GM19023 (cell line): ENCODE data around the gene TSFM.
"Not testable (repeated sequence)": the region's sequence is repeated elsewhere in the genome, so short reads cannot be mapped to it uniquely, and the experiment has no call there.

Experiments used
- ATAC-seq: cut with Tn5 transposase; IDR thresholded peaks from one replicate; pipeline ENCODE4 v1.9.1; 2021; ENCODE audit warnings: mild to moderate bottlenecking, moderate library complexity; ENCODE audit not compliant: unreplicated experiment

Gene TSFM

DNA sequence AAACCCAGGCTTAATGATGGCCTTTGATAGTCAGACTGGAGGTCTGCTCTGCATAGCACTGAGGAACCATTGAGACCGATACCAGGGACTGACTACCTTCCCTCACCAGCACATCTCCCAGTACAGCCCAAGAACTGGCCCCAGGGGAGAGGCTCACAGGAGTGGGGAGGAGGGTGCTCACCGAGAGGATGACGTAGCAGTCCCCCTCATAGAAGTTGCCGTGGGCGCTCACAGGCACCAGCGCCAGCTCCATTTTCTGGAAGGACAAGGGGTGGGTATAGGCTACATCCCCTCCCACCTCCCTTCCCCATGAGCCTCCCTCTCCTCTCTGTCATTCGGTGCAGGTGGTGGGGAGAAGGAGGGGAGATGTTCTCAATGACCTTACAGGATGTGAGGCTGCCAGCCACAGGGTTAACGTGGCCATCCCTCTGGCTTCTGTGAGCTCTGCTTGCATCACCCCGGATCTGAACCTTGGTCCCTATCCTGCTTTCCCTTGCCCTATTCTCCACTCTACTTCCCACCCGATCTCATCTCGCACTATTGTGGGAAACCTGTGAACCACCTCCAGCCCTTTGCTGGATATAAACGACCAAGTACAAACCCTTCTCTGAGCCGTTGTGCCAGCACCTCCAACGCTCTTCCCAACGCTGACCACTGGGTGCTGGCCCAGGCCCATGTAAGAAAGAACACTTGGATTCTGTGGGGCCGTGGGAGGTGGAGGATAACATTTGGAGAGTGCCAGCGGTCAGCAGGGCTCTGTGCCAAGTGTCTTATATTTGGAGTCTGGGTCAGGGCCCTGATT is 31.6 kb downstream of the TSFM start:
- no peak for ATAC-seq

DNA sequence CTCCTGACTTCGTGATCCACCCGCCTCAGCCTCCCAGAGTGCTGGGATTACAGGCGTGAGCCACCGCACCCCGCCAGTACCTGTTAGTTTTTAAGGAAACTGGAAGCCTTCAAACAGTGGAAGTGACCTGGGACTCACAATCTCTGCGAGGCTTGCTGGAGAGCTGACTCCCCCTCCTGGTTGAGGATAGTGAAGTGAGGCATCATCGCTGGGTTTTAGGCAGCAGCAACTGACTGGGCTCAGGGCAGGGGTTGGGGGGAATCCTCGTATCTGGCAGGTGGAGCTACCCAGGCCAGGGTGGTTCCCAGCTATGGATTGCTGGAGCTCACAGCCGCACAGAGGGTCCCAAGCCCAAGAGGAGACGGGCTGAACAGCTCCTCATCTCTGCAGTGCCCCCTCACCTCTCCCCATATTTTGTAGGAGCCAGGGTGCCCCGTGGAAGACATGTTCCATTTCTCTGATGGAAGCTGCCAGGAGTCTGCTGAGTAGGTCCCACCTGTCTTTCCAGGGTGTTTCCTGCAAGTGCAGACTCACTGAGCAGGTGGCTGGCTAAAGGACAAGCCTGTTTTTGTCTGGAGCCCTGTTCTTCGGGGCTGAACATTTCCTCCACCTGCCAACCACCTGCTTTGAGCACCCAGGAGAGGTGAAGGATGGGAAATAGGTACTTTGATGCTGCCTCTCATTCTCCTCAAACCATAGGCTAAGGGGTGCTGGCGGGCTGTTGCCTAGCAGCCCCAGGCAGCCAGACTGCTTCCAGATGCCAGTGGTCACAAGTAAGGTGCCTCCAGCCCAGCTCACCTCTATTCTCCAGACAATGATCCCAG is 32.8 kb downstream of the TSFM start:
- no peak for ATAC-seq

DNA sequence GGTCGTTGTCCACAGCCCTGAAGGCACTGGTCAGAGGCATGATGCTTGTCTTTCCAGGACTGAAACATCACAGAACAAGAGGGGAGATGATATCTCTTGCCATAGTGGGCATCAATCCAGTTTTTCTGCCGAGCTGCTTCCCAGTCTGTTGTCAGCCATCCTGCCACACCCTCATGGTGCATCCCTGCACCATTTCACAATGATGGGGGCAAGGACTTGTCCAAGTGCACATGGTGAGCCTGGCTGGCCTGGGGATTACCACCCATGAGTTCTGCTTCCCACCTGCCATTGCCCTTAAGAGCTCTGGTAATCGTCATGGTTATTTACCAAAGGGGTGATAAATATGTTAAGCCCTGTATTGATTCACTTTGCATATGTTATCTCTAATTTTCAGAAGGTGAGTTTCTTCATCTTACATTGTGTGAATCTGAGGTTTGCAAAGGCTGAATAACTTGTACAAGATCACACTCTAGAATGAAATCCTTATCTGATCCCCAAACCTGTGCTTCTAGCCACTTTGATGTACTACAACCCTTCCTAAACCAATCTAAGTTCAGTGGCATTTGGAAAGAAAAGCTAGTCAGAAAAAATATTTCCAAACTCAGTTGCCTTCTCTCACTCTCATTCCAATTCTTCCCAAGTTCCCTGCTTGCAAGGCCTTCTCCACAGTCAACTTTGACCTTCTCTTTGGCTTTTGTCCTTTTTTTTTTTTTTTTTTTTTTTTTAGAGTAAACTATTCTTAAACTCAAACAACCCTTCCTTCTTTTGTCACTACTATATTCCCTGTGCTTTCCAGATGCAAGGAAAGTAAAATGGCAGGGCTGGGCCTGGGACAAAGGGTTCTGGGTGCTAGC is 33.6 kb downstream of the TSFM start:
- no peak for ATAC-seq

DNA sequence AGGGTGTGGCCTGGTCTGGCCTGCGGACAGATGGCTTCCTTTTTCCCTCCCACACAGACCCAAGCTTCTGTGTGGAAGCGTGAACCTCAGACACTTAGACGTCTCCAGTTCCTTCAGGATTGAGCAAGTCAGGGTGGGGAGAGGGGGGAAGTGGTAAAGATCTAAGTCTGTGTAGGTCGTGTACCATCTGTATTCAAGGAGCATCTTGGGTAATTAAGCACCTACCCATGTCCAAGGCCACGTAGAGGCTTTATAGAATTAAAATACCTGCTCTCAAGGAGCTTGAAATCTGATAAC is 34.2 kb downstream of the TSFM start:
- no peak for ATAC-seq

DNA sequence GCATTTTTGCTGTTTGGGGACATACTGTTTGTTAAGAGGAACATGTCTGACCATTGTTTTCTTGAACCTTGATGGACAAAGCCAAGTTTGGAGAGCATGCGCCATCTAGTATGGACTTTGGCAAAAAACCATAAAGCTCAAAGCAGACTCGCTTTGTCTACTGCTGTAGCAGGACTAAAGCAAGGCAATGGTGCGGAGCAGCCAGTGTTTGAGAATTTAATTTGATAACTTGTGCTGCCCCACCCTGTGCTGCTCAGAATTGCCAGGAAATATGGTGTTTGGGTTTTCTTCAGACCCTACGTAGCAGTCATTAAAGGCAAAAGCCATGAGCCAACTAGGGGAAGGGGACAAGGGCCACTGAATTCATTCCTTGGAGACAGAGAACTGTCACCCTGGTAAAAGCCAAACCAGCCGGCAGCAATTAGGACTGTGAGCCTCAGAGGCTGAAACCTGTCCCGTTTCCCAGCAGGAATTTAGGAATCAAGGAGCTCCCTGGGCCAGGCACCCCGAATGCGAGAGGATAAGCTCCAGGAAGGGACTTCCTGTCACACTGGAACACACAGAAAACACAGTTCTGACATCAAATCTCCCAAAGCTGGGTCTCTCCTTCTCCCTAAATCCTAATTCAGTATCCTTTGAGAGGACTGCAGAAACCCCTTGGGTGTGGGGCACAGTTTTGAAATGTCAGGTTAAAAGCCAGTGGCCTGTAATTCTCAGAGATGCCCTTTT is 34.8 kb downstream of the TSFM start:
- ATAC-seq: no peak

DNA sequence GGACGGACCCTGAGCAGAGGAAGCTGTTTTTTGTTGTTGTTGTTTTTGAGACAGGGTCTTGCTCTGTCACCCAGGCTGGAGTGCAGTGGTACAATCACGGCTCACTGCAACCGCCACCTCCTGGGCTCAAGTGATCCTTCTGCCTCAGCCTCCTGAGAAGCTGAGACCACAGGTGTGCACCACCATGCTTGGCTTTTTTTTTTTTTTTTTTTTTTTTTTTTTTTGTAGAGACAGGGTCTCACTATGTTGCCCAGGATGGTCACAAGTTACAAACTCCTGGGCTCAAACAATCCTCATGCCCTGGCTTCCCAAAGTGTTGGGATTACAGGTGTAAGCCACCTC is 35.4 kb downstream of the TSFM start:
- ATAC-seq: not testable (repeated sequence)

DNA sequence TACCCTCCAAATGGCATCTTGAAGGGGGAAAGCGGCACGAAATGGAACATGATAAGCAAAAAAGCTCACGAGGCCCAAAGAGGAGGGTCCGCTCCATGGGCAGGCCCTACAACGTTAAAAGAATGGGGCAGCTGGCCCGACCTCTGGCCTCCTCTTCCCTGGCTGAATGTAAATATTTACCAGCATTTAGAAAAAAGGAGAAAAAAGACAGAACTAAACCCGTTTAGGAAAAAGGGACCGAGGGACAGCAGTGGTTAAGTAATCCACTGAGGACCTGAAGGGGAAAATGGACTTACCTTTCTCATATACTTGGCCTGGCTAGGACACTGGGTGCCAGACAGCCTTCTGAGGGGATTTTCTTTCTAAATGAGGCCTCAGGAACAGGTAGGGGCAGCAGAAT is 37.5 kb downstream of the TSFM start:
- not testable (repeated sequence) for ATAC-seq

DNA sequence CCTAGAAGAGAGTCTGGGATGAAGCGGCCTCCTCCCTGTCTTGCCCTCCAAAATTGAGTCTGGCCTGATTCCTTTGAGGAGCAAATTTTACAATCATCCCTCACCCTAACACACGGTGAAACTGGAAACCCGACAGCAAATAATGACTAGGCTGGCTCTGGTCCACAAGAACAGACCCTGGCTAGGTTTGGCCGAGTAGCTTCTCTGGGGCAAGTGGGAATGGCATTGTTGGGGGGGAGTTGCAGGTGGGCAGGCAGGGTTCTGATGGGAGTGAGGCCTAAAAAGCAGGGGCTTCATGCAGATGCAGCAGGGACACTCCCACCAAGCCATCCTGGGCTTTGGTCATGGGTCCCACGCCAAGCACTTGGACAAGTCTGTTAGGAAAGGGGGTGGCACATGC is 38.4 kb downstream of the TSFM start:
- not testable (repeated sequence) for ATAC-seq

DNA sequence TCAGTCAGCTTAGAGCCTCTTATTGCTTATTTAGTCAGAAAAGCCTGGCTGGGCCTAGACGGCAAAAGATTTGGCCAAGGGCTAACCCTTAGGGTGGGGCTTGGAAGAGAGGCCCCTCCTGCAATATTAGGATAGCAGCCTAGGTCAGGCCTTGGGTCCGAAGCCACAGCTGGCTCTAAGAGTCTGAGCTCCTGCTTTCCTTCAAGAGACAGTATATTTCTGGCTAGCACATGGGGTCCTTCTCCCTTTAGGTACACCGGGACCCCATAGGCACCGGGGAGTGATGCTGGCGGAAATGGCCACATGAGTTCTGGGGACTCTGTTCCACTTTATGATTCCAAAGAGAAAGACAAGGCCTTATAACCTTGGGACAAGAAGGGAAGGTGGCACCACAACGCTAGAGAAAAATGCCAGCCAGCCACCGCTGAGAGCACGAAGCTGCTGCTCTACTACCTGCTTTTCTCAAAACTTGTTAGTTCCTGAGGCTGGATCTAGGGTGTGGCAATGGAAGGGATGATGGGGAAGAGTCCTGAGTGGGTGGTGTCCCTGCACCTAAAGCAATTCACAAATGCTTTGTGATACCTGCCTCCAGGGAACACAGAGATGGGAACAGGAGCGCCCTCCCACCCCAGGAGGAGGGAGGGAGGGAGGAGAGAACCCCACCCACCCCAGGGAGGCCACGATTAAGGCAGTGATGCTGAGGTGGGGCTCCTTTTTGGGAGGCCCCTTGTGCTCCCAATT is 39.1 kb downstream of the TSFM start:
- ATAC-seq: no peak

DNA sequence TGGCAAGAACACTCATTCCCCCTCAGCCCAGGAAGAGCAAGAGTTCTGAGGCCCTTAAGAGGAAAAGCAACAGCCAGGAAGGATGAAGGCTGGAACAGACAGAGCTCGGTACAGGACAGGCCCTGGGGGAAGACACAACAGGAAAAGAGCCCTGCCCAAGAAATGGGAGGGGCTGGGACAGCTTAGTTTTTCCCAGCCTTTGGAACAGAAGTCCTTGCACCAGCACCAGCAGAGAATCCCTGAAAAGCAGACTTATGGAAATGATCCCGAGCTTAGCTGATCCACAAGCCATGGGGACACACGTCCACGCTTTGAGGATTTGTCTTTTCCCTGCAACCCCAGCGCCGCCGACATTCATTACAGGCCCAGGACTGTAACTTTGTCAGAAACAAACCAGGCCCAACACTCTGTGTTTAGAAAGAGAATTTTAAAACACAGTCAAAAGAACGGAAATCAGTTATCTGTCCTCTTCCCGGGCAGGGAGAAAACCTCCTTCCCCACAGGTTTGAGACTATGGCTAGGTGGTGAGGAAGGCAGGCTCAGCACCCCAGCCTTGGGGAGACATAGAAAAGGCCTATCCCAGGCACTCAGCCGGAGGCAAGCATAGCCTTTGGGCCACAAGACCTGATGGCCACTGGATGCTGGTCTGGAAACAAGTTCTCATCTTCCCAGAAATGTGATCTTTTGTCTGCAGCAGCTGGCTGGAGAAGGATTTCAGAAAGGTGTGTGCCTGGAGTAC is 40.0 kb downstream of the TSFM start:
- ATAC-seq: no peak

DNA sequence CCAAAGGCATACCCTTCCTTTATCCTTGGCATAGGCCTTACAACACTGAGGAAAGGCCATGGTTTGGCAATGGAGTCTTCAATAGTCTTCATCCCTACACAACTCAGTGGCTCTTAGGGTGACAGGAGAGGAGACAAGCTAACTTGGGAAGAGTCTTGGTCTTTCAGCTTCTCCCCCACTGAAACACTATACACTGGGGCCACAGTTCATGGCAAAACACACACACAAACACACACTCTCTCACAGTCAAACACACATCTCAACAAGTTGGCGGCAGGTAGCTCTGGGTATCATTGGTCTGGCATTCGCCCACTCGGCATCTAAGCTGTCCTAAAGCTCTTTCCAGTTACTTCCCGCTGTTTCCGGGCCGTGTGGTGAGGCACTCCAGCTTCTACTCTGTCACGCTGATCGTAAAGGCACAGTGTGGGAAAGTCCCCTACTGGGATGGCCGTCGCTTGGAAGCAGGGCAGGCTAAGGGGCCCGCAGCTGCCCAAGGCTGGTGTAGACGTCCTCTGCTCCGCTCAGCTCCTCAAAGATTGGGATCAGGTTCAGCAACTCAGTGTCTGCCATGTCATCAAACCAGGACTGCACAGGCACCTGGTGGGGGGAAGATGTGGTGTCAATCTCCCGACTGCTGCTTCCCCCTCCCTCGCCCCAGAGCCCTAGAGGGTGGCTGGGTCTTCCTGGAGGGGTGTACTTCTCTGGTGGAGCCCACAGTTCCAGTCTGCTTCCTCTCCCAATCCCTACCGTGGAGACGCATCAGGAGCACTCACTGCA is 40.7 kb downstream of the TSFM start:
- ATAC-seq: no peak

DNA sequence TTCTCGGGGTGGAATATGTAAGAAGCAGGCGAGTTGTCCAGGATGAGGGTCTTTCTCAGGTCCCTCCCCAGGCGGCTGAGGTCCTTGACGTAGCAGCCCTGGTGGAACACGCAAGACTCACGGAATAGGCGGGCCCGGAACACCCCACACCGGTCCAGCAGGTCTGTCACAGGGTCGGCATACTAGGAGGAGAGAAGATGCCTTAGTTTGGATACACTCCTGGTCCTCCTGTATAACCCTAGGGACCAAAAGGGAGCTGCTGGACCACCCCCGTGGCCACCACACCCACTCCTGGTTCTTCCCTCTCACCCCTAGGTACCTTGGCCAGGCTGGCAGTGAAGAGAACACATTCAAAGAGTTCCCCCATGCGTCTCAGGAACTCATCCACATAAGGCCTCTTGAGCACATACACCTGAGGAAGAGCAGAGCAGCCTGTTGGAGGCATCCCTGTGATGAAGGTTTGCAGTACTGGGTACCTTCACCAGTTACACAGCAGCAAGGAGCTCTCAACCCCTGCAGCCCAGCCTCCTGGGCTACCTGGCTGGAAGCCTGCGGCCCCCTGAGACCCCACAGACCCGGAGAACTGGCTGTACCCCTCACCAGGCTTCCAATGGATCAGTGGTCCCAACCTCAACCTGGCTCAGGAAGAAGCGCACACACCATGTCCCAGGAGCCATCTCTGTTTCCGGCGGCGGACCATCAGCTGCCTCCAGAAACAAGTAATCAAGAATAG is 41.5 kb downstream of the TSFM start:
- no peak for ATAC-seq

DNA sequence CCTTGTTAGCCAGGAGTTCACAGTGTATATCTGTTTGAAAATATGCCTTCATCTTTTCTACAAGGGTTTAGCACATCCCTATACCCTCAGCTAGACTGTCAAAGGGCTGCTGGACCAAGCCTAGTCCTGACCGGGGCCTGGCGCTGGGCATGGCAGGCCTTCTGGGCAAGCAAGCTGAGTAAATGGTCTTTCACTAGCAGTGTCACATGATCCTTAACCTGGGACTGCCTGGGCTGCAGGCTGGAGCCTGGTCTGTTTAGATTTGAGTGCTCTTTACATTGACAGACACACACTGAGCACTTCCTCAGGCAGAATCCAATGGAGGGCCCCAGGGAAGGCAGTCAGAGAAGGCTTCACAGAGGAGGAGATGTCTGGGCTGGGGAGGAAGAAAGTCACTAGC is 42.9 kb downstream of the TSFM start:
- ATAC-seq: no peak

DNA sequence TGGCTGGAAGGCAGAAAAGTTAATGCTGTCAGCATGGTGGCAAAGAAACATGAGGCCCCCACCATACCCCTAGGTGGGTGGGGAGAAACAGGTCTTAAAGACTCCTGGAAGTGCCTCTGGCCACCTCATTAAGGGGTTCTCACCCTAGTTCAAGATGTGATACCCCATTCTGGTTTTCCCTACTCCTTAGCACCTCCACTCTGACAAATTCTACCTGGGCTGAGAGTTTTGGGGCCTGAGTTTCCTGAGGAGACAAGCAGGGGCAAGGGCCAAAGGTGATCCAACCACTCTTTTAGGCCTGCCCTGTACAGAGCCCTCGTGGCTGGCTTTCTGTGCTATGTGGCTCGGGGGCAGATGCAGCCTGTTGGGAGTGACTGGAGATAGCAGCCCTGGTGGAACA is 43.8 kb downstream of the TSFM start:
- no peak for ATAC-seq

DNA sequence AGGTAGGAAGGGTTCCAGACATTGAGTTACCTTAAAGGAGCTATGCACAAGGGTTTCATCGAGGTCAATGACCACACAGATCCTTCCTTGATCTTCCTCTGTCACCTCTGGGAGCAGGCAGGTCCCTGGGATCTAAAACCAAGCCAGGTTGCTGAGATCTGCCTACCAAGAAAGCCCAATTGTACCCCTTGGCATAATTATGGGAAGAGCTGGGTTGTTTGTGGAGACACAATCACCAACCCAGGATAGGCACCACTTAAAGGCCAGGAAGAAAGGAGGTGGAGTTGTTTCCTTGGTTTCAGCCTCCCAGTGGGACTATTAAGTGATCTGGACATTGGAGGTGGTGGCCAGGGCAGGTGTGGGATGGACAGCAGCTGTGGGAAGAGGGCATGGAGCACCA is 44.4 kb downstream of the TSFM start:
- no peak for ATAC-seq

DNA sequence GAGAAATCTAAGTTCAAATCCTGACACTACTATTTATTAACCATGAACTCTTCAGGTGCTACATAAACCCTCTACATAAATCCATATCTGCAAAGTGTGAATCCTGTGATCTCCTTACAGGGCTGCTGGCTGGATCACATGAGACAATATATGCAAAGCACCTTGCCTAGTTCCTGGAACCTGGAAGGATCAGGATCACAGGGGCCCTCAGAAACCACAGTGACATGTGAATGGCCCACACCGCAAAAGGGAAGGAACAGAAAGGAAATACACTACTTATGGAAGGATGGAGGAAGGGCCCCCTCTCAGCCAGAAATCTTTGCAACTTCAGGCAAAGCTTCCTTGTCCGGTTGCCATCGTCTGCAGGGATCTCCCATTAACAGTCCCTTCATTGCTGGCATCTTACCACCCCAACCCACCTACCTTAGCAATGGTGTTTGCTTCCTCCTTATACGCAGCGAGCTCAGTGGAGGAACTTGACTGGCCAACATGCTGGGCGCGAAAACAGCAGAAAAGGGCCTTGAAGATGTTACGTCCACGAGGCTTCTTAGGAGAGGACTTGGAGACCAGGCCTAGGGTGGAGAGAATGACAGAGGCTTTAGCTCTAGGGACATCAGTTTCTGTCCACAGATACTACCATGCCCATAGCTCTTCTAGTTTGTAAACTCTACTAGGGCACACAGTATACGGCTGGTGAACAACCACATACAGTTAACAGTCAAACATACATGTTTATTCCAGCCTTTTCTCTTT is 46.6 kb downstream of the TSFM start:
- no peak for ATAC-seq

DNA sequence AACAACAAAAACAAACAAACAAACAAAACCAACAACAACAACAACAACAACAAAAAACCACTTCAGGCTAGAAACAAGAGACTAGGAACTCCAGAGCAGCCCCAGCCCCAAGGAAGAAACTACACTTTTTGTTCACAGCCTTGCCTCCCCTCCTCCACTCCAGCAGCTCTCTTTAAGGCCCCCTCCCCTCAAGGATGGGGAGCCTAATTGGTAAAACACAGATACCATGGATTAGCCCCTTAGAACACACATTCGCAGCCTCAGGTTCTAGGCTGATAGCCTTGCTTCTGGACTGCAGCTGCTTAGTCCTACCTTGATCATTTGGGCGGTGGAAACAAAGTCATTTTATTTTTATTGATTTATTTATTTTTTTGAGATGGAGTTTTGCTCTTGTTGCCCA is 47.8 kb downstream of the TSFM start:
- ATAC-seq: no peak

DNA sequence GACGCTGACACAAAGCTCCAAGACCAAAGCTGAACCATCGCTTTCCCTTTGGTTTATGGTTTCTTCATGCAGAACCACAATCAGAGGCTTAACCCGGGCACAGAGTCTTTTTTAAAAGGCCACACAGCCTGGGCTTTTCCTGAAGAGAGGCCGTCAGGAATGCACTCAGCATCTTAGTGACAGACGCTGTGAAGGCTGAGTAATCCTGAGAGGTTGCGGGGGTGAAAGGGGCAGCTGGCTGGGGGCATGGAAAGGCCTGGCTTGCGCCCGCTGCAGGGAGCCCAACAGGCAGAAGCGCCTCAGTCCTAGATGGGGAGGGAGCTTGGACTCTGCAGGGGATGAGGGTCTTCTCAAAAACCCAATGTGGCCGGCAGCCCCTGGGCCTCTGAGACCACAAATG is 50.4 kb downstream of the TSFM start:
- ATAC-seq: no peak
